Left cardiac atrium (tissue), 4 donors: ENCODE data around the gene AQP6. TPM values are rescaled to one million over a fixed set of nuclear protein-coding genes. Genes with fewer than 3 reads are reported as not detected.
A peak's percentile ranks its signal among the peaks of the same experiment; 100 is the strongest.

Source experiments
- ATAC-seq, 2 donors: fragments of 200-7000 bp; cut with Tn5 transposase; one replicate each; pipeline ENCODE4 v1.9.1; 2020; ENCODE audit warnings: mild to moderate bottlenecking in 2 of 2, moderate library complexity in 2 of 2
- DNase-seq: peaks from one replicate; pipeline ENCODE4 v3.0.0-alpha.2; 2020
- intact Hi-C, 2 donors: fragments of 100-400 bp; cut with DNase I; formaldehyde crosslinking; loops; one replicate each; pipeline versions ENCODE4 v1.14.1 to v1.15.1; 2022 to 2023
- total RNA-seq, 2 donors: library from RNA; stranded (reverse); fragmentation: NEBNext Ultra II Directional; extraction: Animal tissue kit (Norgen Biotek cat#: 25700); gene quantifications; one replicate each; pipeline ENCODE4 v1.2.1, GENCODE V29; 2021
- donor health status: DM: no; HTN: yes; CAD: no.
- donor health status: DM: no; HTN: yes; CAD: no; lungs with severe emphysema.
- donor health status: DM: yes; HTN: yes; CAD: no.
- donor health status: Dilated cardiomyopathy.

The AQP6 gene
- total RNA-seq, 2 donors from 2014 or later, result 0.13 to 0.77 TPM

DNA sequence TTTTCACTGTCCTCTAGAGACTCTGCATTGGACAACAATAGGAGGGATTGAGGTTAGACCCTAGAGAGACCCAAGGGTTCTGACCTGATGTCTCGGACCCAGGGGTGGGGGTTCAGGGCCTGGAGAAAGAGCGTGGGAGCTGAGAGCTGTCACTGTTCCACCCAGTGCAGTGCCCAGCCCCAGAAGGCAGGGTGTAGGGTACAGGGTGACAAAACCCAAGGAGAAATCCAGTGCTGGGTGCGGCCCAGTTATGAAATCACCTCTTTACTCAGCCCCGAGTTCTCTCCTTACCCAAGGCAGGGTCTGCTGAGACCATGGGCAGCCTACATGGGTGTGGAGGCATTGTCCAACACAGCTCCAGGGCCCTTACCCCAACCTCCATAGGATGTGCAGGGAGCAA is 19.6 kb upstream of the AQP6 start:
- no peak for DNase-seq
- ATAC-seq, result no peak
- intact Hi-C loops, result loop anchor here in 1 of 2 donors (10.0 kb wide), 1 partner anchor 78 kb away; no protein-coding TSS in a partner anchor

DNA sequence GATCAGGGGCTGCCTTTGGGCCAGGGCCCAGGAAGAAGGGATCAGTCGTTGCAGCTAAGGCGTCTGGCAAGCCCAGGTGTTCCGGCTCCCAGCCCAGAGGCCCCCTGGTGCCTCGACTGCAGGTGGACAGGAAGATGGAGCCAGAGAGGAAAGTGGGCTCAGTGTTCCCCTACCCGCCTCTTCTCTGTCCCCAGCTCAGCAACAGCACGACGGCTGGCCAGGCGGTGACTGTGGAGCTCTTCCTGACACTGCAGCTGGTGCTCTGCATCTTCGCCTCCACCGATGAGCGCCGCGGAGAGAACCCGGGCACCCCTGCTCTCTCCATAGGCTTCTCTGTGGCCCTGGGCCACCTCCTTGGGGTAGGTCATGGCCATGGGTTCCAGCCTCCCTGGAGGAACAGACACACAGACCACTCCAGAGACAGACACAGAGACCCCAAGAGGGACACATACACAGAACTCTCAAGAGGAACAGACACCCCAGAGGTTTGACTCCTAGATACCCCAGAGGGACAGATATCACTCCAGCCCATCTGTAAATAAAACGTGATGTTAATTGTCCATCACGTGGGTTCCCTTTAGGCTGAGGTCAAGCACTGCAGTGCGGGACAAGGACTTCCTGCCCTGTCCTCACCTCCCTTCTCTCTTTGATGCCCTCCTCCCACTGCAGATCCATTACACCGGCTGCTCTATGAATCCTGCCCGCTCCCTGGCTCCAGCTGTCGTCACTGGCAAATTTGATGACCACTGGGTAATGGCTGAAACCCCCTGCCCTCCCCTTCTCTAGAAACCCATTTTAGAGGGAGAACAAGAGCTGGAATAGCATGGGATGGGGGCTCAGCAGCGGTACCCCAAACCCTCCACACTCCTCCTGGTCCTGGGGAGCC is 18.5 kb upstream of the AQP6 start:
- ATAC-seq, result no peak
- DNase-seq, result no peak
- intact Hi-C loops, result loop anchor here in 1 of 2 donors (10.0 kb wide), 1 partner anchor 79 kb away; no protein-coding TSS in a partner anchor

DNA sequence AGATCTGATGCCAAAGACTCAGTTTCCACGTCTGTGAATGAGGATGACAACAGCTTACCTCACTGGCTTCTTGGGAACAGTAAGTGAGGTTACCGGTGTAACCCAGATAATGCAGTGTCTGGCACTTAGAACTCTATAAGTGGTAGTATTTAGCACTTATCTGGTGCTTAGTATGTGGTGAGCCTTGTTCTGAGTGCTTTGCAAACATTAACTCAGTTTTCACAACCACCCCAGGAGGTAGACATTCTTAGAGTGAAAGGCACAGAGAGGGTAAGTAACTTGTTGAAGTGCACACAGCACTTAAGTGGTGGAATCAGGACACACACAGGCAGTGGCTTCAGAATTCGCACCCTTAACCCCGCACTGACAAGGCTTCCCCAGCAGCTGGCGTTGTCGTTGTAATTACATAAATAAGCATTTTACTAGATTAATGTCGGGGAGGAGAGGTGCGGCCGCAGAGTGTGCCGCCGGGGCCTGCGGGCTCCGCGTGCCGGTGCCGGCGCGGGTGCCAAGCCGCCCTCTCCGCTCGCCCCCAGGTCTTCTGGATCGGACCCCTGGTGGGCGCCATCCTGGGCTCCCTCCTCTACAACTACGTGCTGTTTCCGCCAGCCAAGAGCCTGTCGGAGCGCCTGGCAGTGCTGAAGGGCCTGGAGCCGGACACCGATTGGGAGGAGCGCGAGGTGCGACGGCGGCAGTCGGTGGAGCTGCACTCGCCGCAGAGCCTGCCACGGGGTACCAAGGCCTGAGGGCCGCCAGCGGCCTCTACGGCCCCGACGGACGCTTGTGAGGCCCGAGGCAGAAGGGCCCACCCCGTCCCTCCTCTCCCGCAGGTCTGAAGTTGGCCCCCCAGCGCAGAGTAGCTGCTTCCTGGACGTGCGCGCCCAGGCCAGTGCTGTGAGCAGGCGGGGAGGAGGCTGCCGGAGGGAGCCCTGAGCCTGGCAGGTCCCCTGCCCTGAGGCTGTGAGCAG is 17.6 kb upstream of the AQP6 start:
- intact Hi-C loops, result loop anchor here in 1 of 2 donors (10.0 kb wide), 1 partner anchor 80 kb away; no protein-coding TSS in a partner anchor
- peak in 1 of 2 donors; percentile 27 for ATAC-seq
- DNase-seq, result no peak

DNA sequence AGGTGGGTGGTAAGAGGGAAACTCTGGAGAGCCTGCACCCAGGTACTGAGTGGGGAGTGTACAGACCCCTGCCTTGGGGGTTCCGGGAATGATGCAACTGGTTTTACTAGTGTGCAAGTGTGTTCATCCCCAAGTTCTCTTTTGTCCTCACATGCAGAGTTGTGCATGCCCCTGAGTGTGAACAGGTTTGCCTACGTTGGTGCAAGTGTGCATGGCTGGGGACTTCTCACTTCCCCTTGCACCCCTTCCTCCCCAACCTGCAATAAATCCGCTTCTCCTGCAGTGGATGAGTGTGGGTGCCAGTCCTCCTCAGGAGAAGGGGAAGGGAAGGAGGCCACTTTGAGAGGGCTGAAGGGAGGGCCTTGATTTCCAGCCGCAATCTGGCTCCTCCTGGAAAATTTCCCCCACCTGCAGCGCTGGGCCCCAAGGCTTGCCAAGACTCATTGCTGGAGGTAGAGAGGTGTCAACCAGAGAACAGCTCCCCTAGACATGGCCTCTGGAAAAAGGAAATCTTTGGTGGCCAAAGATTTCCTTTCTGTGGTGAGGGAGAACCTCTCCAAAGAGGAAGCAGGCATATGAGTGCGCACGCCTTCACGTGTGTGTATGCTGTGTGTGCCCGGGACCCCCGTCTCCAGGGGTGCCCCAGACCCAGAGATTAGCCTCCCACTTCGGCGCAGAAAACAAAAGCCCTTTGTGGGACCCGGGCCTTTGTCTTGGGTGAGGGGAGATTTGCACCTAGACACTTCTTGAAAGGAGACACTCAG is 16.7 kb upstream of the AQP6 start:
- no peak for DNase-seq
- no peak for ATAC-seq
- intact Hi-C loops, result loop anchor here in 1 of 2 donors (10.0 kb wide), 1 partner anchor 81 kb away; no protein-coding TSS in a partner anchor

DNA sequence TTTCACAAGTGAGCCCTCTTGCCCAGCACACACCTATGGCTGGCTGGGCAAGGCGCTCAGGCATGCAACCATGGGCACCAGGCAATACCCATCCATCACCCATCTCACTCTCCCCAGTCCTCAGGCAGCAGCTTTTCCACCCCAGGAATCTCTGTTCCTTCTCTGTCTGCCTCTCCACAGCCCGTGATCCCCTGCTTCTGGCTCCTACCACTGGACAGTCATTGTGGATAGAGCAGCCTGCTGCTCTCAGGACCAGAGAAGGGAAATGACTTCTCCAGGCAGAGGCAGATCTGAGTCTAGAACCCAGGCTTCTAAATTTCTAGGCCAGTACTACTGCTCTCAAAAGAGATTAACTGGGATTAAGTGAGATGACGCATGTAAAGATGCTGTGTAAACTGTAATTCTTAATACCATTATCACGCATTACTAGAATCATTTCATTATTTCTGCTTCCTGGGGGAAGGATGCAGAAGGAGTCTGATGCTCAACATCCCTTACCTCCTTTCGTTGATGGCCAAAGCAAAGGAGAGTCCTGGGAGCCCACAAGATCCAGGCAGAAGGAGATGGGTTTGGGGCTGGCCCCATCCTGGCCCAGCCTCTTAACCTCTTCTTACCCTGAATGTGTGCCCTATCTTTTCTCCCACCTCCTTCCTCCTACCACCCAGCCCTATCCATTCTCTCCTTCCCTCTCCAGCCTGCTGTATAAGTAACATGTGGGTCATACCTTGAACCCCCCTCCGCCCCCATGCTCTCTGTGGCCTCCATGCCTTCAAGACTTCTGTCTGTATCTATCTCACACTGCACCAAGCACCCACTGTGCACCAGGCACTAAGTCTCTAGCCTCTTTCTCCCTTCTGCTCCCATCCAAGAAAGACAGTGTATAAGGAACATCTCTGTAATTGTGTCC is 15.8 kb upstream of the AQP6 start:
- ATAC-seq, result no peak
- no peak for DNase-seq
- intact Hi-C loops, result loop anchor here in 1 of 2 donors (10.0 kb wide), 1 partner anchor 82 kb away; no protein-coding TSS in a partner anchor

DNA sequence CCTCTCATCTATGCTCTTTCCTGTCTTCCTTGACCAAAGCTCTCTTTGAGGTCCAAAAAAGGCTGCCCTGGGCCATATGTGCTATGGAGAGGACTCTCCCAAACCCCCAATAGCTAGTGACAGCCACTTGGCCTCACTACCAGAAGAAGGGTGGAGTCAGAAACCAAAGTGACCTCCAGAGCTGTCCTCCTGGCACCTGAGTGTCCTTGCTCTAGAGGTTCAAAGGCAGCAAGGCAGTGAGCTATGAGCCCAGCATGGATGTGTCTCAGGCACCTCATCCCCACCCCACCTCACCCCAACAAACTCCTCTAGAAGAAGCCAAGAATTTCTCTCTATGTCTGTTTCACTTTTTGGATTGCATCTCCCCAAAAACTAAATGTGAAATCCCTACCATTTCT is 15.2 kb upstream of the AQP6 start:
- intact Hi-C loops, result loop anchor here in 1 of 2 donors (10.0 kb wide), 1 partner anchor 83 kb away; no protein-coding TSS in a partner anchor
- ATAC-seq, result no peak
- DNase-seq, result no peak

DNA sequence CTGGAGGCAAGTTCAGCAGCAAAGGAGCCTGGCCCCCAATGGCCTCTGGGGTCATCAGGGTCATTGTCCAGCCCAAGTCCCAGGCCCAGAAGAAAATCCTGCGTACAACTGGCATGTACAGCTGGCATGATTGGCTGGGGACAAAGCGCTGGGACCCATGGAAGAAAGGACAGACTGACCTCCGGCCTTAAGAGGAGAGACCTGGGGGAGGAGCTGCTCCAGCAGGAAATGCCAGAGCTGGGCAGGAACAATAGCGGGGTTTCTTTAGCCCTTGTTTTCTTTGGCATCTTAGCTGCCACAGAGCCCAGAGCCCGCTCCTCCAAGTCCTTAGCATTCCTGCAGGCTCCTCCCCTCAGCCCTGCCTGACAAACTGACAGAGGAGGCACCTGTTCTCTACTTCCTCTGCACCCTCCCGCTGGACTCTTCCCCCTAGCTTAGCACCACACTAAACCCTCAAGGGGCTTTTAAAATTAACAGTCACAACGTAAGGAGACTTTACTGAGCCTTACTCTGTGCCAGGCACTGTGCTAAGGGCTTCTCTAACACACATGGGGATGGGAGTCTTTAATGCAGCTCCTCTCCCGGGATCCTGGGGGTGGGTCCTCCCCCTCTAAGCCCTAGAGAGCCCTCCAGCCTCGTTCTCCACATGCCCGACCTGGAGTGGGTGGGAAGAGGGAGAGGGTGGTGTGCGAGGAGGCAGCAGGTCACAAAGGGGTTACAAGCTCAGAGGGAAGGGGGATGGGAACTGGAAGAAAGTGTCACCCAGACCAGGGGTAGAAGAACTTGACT is 12.9 kb upstream of the AQP6 start:
- intact Hi-C loops, result loop anchor here in 1 of 2 donors (10.0 kb wide), 1 partner anchor 85 kb away; no protein-coding TSS in a partner anchor
- ATAC-seq (no peak), DNase-seq (no peak)

DNA sequence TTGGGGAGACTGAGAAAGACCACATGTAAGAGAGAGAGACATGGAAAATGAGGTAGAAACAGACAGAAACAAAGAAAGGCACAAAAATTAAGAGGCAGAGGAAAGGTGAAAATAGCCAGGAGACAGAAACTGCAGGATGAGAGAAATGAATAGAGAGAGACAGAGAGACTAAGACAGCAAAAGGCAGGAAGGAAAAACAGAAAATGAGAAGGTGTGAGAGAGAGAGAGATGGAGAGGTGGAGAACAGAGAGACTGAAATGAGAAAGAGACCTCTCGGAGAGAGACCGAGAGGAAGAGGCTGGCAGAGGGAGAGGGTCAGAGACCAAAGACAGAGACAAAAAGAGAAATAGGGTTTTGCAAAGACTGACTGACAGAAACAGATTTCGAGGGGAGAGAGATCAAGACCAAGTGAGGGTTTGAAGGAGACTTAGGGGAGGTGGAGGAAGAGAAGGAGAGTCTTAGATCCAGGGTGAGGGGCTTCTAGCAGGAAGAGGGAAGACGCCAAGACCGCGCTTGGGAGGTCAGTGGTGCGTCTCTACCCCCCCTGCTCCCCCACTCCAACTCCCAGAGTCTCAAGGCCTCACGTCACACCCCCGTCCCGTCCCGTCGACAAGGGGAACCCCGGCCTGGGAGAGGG is 12.2 kb upstream of the AQP6 start:
- intact Hi-C loops, result no loop called here
- ATAC-seq (no peak), DNase-seq (no peak)

DNA sequence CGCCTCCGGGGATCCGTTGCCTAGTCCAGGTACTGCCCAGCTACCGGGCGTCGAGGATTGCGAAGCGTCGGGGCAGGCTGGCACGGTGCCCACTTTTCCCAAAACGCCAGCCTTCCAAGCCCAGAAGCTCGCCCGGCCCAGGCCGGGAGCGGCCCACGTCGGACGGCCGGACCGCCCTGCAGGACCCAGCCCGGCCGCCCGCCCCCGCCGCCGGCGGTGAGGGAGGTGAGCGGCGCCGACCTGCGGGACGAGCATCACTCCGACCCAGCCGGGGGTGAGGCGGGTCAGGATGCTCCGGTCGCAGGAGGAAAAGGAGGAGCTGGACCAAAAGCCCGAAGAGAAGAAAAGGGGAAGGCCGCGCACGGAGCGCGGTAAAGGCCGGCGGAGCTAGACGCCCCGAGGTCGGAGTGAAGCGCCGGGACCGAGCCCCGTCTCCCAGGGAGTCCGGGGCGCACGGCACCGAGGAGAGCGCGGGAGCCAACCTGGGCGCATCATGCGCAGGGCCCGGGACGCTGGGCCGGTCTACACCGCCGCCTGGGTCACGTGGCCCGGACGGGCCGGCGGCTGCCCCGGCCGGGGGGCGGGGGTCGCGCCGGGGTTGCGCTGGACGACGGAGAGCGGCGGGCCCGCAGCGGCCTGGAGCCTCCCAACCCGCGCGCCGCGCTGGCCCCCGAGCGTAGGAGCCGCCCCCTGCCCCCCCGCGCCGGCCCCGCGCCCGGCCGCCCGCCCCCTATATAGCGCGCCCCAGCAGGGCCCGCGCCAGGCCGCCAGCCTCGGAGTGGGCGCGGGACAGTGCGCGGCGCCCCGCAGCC is 11.4 kb upstream of the AQP6 start, which contains the start of gene AQP5:
TSS of gene AQP5 (plus strand) at position 762 of the 812 bp plus-strand sequence. CDS start 146 bp downstream, outside the sequence.
- peak; percentile 13 to 19 for ATAC-seq
- DNase-seq, result no peak
- intact Hi-C loops, result no loop called here

DNA sequence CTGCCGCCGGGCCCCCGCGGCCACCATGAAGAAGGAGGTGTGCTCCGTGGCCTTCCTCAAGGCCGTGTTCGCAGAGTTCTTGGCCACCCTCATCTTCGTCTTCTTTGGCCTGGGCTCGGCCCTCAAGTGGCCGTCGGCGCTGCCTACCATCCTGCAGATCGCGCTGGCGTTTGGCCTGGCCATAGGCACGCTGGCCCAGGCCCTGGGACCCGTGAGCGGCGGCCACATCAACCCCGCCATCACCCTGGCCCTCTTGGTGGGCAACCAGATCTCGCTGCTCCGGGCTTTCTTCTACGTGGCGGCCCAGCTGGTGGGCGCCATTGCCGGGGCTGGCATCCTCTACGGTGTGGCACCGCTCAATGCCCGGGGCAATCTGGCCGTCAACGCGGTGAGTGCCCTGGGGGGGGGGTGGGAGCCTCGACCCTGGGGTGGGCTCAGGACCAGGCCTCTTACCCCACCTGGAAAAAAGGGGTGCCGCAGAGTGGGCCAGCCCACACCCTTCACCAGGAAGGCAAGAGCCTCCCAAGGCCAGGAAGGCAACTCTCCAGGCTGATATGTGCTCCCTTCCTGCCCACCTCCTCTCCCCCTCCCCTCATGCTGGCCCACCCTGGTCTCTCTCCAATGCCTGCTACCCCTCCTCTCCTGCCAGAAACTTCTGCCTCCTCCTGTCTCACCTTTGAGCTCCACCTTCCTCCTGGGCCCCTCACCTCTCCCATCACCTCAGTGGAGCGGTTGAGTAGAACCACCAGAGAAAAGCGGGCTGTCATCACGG is 10.6 kb upstream of the AQP6 start:
- ATAC-seq (no peak), DNase-seq (no peak)

DNA sequence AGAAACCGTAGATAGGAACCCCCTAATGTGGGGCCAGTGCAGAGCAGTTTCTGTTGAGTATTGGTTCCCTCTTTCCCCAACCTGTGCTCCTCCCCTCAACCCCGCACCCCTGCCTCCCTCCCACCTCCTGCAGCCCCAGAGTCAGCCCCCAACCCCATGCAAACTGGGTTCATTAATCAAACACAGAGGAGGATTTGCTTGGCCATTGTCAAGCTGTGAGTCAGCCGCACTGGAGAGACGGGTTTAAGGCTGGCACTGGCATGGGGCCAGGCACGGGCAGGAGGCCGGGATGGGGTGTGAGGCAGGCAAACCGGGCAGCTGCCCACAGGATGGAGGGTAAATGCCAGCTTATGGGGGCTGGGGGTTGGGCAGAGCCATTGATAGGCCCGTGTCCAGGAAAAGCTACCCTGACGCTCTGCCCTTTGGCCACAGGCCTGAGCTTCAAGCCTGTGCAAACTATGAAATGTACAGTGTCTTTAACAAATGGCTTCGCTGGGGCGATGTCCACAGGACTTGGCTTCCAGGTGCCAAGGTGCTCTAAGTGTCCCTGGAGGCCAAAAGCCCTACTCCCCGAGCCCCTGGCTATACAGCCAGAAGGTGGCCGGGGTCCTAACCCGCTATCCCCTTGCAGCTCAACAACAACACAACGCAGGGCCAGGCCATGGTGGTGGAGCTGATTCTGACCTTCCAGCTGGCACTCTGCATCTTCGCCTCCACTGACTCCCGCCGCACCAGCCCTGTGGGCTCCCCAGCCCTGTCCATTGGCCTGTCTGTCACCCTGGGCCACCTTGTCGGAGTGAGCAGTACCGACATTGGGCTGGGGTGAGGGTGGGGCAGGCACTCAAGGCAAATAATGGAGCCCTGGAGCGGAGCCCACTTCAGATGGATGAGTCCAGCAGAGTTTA is 9.6 kb upstream of the AQP6 start:
- DNase-seq (peak; percentile 77), ATAC-seq (peak; percentile 39 to 73)
- intact Hi-C loops, result no loop called here

More for the DNA sequence above, 10.6 kb upstream of the AQP6 start:
- intact Hi-C loops, result no loop called here

DNA sequence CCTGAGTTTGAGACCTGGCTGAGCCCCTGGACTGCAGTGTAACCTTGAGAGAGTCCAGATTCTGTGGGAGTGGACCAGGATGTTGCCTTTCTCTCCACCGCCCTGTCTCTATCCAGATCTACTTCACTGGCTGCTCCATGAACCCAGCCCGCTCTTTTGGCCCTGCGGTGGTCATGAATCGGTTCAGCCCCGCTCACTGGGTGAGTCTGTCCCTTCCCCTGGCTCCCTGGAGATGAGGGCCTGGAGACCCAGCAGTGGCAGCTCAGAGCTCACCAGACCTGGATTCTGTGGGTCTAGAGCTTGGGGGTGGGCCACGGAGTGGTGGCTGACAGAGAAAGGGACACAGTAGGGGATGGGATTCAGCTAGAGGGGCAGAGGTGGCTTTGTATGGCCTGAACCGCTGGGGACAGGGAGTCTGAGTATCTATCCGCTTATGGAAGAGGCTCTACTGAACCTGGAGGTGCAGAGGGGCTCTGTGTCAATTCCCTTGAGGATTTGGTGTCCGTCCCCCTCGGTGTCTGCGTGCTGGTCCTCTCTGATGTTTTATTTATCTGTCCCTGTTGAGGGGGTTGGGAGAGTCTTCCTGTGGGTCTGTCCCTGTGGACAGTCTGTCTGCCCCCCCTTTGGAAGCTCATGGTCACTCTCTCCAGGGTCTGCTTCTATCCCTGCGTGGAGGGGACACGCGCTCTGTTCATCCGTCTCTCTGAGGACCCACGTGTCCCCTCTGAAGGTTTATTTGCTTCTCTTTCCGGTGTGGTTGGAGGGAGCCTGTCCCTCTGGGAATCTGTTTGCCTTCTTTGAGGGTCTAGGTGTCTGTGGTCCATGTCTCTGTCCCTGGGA is 8.6 kb upstream of the AQP6 start:
- no peak for ATAC-seq
- intact Hi-C loops, result loop anchor here in 1 of 2 donors (2.0 kb wide), 1 partner anchor 97 kb away; no protein-coding TSS in a partner anchor
- DNase-seq, result no peak
